Activated naive CD8-positive, alpha-beta T cell treated with anti-CD3 and anti-CD28 coated beads, Interleukin-2, amount 50 U/mL, for 16 hours (primary cell): ENCODE results near the gene PTPRD.

Source experiments
- DNase-seq: peaks from one replicate; pipeline ENCODE4 v3.0.0-alpha.2; 2020; ENCODE audit warnings: low read depth, low spot score

Gene PTPRD

GRCh38 chr9:9901624-9902023 lies 711.2 kb downstream of the PTPRD start:
- DNase-seq = no peak

DNA sequence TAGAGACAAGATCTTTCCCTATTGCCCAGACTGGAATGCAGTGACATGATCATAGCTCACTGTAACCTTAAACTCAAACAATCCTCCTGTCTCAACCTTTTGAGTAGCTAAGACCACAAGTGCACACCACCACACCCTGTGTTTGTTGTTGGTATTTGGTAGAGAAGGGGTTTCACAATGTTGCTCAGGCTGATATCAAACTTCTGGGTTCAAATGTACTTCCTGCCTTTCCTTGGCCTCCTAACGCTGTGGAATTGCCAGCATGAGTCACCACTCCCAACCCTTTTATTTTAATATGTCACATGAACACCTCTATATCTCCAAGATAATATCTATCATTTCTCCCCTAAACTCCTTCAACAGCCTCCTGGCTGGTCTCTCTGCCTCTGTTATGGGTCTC lies 719.0 kb downstream of the PTPRD start:
- DNase-seq = no peak

GRCh38 chr9:9892217-9892616 lies 720.6 kb downstream of the PTPRD start:
- no peak for DNase-seq

GRCh38 chr9:9881692-9882091 lies 731.1 kb downstream of the PTPRD start:
- DNase-seq = no peak

- DNase-seq = no peak
Measured at GRCh38 chr9:9874270-9874669, 738.5 kb downstream of the PTPRD start.

- no peak for DNase-seq
Measured at GRCh38 chr9:9862235-9862810, 750.5 kb downstream of the PTPRD start.

DNA sequence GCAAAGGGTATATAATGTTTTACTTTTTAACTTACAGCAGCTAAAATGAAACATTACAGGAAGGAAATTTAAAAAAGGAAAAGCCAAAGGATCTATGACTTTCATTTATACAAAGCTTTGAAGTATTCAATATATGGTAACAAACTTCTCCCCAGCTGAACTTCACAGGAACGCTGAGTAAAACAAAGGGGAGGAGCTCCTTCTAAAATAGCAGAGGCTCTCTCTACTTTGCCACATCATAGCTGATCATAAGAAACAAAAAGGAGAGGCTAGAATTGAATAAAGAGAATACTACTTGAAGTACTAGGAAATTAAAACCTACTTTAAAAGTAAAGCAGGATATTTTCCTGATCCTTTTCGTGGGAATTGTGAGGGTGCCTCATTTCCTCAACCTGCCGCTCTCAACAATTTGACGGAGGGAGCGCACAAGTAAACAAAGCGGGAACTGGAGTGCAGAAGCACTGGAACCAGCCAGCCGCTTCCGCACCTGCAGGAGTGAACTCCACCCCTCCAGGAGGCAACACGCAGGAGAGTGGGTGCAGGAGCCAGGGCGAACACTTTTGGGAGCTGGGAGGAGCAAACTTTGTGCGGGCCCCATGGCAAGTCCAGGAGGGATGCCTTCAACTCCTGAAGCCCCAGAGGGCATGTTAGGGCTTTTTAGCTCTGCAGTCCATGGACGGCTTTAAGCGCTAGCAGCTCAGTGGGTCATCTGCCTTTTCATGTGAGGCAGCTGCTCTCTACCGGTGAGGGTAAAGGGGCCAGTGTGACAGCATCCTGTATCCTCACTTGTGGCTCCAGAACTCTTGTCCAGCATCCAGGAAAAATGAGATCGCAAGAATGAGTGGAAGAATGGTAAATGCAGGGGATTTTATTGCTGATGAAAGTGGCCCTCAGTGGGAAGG lies 757.4 kb downstream of the PTPRD start:
- DNase-seq = no peak

- DNase-seq = no peak
Measured at GRCh38 chr9:9847750-9848149, 765.1 kb downstream of the PTPRD start.

DNA sequence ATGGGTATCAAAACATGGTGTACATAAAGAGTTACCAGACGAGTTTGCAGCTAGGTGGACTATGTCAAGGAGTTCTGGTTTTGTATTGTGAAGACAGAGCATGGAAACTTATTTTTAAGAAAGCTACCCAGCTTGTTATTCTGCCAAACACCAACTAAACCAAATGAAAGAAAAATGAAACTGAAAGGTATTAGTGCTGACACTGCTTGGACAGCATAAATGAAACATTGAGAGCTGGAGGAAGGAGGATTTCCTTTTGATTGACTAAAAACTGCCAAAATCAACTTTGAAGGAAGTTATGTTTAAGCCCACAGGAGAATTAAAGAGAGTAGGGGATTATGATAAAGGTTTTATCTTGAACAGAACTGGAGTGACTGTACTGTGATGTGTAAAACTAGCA lies 766.2 kb downstream of the PTPRD start:
- no peak for DNase-seq

DNA sequence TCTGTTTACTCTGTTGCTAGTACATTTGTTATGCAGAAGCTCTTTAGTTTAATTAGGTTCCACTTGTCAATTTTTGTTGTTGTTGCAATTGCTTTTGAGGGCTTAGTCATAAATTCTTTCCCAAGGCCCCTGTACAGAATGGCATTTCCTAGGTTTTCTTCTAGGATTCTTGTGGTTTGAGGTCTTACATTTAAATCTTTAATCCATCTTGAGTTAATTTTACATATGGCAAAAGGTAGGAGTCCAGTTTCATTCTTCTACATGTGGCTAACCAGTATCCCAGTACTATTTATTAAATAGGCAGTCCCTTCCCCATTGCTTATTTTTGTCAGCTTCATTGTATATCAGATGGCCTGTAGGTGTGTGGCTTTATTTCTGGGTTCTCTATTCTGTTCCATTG lies 792.4 kb downstream of the PTPRD start:
- no peak for DNase-seq

GRCh38 chr9:9819886-9820285 lies 792.9 kb downstream of the PTPRD start:
- DNase-seq = no peak

GRCh38 chr9:9817176-9817575 lies 795.6 kb downstream of the PTPRD start:
- no peak for DNase-seq

DNA sequence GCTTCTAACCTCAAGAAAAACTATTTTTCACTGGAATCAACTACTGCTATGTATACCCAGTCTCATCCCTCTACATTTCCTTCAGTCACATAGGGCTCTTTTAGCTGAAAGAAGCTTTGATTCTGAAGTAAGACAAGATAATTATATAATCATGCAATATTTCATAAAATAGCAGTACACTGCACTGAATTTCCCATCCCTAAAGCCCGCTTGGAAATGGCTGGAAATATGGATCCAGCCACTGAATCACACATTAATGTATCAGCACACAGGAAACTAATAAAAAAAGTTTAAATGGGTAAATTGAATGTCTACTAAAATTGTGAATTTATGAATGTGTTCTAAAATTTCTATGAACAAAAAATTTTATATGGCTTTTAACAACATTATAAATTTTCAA lies 808.7 kb downstream of the PTPRD start:
- no peak for DNase-seq

DNA sequence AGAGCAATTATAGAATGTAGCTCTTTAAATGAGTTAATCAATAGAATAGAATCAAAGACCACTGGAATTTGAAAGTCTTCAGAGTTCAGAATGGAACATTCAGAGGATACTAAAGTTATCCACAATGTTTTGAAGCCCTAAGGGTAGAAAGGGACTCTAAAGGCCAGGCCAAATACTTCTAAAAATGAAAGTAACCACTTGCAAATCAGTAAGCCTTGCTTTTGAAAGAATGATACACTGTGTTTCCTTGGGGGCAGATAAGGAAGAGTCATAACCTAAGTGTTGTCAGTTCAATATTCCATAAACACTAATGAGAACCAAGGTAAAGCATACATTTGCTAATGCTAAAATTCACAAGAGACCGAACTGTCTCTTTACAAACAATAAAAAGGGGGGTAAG lies 813.5 kb downstream of the PTPRD start:
- no peak for DNase-seq

GRCh38 chr9:9792144-9792857 lies 820.5 kb downstream of the PTPRD start:
- DNase-seq = no peak

GRCh38 chr9:9791611-9792010 lies 821.2 kb downstream of the PTPRD start:
- no peak for DNase-seq

- no peak for DNase-seq
Measured at GRCh38 chr9:9790216-9790872, 822.5 kb downstream of the PTPRD start.

GRCh38 chr9:9783711-9784110 lies 829.1 kb downstream of the PTPRD start:
- no peak for DNase-seq

- DNase-seq = no peak
Measured at GRCh38 chr9:9783211-9783610, 829.6 kb downstream of the PTPRD start.

- DNase-seq = no peak
Measured at GRCh38 chr9:9778293-9778692, 834.5 kb downstream of the PTPRD start.

DNA sequence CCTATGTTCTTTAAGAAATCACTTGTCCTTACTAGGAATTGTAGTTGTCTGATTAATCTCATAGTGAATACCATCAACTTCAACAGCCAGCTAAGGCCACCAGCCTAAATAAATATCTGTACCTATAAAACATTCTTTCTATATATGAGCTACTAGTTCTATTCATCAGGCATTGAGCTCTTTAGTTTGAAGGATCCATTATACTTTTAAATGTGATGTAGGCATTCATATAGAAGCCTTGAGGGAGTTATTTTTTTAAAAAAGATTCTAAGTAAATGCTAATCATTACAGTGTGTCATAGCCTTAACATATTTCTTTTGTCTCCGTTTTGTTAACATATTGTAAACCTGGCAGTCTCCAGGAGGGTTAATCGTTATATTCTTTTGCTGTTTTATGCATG lies 838.3 kb downstream of the PTPRD start:
- DNase-seq = no peak

DNA sequence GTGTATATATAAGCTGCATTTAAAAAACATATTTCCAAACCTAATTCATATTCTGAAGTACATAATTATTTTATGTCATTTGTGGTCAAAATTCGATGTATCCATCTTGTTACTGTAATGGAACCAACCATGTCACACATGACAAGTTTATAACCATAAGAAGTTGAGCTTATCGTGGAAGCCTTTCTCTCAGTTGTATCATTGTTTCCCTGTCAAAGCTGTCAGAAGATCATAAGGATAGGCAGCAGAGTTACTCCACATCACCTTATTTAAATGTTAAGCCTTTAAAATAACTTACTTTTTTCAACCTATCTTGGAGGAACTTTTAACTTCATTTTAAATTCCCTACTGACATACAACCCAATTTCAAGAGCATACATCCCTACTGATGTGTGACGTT lies 841.5 kb downstream of the PTPRD start:
- no peak for DNase-seq
